ENCODE data around the gene OXSM.

GRCh38 chr3:25780618-25781017 lies 9.3 kb upstream of the OXSM start:
- TF ChIP-seq EZH2 (IDR thresholded peaks at IDR 0.05; ENCODE audit: borderline replicate concordance, low read length) (no peak), CTCF (IDR thresholded peaks at IDR 0.05; ENCODE audit: low read length) (no peak)
